ENCODE results near the gene ZC3H15. TPM values are rescaled to one million over a fixed set of nuclear protein-coding genes. Genes with fewer than 3 reads are reported as not detected.
"Not testable (repeated sequence)": the region's sequence is repeated elsewhere in the genome, so short reads cannot be mapped to it uniquely, and the experiment has no call there.

Gene ZC3H15
- total RNA-seq, 1 experiment from 2014 or later = 98.1 TPM

DNA sequence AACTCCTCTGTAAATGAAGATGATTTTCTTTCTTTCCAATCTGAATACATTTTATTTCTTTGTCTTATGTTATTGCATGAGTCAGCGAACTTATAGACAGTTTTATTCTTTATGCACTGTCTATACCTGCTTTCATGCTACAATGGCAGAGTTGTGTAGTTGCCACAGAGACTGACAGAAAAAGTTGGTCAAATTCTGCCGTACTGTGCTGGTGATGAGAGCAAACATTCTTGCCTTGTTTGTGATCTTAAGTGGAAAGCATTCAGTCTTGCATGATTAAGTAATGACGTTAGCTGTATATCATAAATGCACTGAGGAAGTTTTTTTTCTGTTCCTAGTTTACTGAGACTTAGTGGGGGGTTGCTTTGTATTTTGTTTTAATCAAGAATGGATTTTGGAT lies 32.9 kb downstream of the ZC3H15 start:
- H3K27ac Mint-ChIP-seq (ENCODE audit: unreplicated experiment) = no peak overlapping the region
- no TSS peak for BruUV-seq (replicated peaks)
- intact Hi-C loops (cut with micrococcal nuclease; ENCODE audit: unreplicated experiment) = no loop called here
- ChIA-PET CTCF (no interaction called here), POLR2A (no interaction called here)
- no peak for DNase-seq
- H3K27me3 Mint-ChIP-seq (ENCODE audit: insufficient read depth, unreplicated experiment) = no peaks in the 10 kb centered on the region
- no peaks in the 10 kb centered on the region for H3K9me3 Mint-ChIP-seq (ENCODE audit: unreplicated experiment)
- H3K9me3 ChIP-seq = no peaks in the 10 kb centered on the region
- H3K4me1 Mint-ChIP-seq (ENCODE audit: low read depth, unreplicated experiment) = peaks cover 7% of the 10 kb centered on the region
- no peaks in the 10 kb centered on the region for H3K4me1 ChIP-seq
- peaks cover 23% of the 10 kb centered on the region for H3K36me3 Mint-ChIP-seq (ENCODE audit: insufficient read depth, unreplicated experiment)
- no peak overlapping the region for H3K4me3 Mint-ChIP-seq (ENCODE audit: unreplicated experiment)
- TF ChIP-seq, protein P1, sequence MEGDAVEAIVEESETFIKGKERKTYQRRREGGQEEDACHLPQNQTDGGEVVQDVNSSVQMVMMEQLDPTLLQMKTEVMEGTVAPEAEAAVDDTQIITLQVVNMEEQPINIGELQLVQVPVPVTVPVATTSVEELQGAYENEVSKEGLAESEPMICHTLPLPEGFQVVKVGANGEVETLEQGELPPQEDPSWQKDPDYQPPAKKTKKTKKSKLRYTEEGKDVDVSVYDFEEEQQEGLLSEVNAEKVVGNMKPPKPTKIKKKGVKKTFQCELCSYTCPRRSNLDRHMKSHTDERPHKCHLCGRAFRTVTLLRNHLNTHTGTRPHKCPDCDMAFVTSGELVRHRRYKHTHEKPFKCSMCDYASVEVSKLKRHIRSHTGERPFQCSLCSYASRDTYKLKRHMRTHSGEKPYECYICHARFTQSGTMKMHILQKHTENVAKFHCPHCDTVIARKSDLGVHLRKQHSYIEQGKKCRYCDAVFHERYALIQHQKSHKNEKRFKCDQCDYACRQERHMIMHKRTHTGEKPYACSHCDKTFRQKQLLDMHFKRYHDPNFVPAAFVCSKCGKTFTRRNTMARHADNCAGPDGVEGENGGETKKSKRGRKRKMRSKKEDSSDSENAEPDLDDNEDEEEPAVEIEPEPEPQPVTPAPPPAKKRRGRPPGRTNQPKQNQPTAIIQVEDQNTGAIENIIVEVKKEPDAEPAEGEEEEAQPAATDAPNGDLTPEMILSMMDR (IDR thresholded peaks at IDR 0.05; ENCODE audit: insufficient read depth in 1 of 2, low read depth in 1 of 2, low read length in 1 of 2, severe bottlenecking in 1 of 2, unreplicated experiment in 1 of 2) = no peak
- H3K36me3 ChIP-seq (ENCODE audit: control insufficient read depth, insufficient read depth, low read length) = no peaks in the 10 kb centered on the region
- no peak overlapping the region for H3K4me3 ChIP-seq (ENCODE audit: low read depth, low read length)
- no peaks in the 10 kb centered on the region for H3K27me3 ChIP-seq (replicated peaks; ENCODE audit: control insufficient read depth, insufficient read depth, low read length)

DNA sequence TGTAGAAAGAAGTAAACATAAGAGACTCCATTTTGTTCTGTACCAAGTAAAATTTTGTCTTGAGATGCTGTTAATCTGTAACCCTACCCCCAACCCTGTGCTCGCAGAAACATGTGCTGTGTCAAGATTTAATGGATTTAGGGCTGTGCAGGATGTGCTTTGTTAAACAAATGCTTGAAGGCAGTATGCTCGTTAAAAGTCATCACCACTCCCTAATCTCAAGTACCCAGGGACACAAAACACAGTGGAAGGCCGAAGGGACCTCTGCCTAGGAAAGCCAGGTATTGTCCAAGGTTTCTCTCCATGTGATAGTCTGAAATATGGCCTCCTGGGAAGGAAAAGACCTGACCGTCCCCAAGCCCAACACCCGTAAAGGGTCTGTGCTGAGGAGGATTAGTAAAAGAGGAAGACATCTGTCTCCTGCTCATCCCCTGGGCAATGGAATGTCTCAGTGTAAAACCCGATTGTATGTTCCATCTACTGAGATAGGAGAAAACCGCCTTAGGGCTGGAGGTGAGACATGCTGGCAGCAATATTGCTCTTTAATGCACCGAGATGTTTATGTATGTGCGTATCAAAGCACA lies 35.6 kb downstream of the ZC3H15 start:
- H3K4me3 Mint-ChIP-seq (ENCODE audit: unreplicated experiment); H3K4me1 Mint-ChIP-seq (ENCODE audit: low read depth, unreplicated experiment); H3K27ac Mint-ChIP-seq (ENCODE audit: unreplicated experiment); H3K27me3 Mint-ChIP-seq (ENCODE audit: insufficient read depth, unreplicated experiment); DNase-seq; BruUV-seq (replicated peaks); CTCF ChIA-PET; H3K36me3 ChIP-seq (ENCODE audit: control insufficient read depth, insufficient read depth, low read length); H3K4me1 ChIP-seq; H3K27me3 ChIP-seq (replicated peaks; ENCODE audit: control insufficient read depth, insufficient read depth, low read length); H3K9me3 Mint-ChIP-seq (ENCODE audit: unreplicated experiment); intact Hi-C loops (cut with micrococcal nuclease; ENCODE audit: unreplicated experiment); H3K4me3 ChIP-seq (ENCODE audit: low read depth, low read length); H3K9me3 ChIP-seq: not testable (repeated sequence)
- POLR2A ChIA-PET = interaction anchor here (1.5 kb wide), 1 partner anchor 68 kb away, joined by 5 read pairs; no protein-coding TSS in a partner anchor
- peaks cover 21% of the 10 kb centered on the region for H3K36me3 Mint-ChIP-seq (ENCODE audit: insufficient read depth, unreplicated experiment)

DNA sequence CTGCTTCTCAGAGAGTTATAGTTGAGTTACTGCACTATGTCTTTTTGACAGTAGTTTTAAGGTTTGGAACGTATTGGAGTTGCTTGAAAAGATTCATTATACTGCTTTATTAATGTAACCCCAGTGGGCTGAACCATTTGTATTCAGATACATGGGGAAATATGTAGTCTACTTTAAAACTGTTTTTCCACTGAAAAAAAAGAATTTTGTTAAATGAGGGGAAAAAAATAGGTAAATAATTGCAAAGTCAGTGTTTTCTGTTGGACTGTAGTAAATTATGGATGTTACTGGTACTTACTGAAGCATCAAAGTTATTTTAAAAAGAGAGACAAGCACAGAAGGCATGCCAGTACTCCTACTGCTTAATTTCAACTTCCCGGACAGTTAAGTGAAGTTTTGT lies 36.4 kb downstream of the ZC3H15 start:
- POLR2A ChIA-PET = no interaction called here
- no peaks in the 10 kb centered on the region for H3K27me3 Mint-ChIP-seq (ENCODE audit: insufficient read depth, unreplicated experiment)
- no peak overlapping the region for H3K4me3 Mint-ChIP-seq (ENCODE audit: unreplicated experiment)
- Histone ChIP-seq H3K4me3 (ENCODE audit: low read depth, low read length) (no peak overlapping the region), H3K4me1 (no peaks in the 10 kb centered on the region), H3K27me3 (replicated peaks; ENCODE audit: control insufficient read depth, insufficient read depth, low read length) (no peaks in the 10 kb centered on the region), H3K9me3 (no peaks in the 10 kb centered on the region), H3K36me3 (ENCODE audit: control insufficient read depth, insufficient read depth, low read length) (no peaks in the 10 kb centered on the region)
- BruUV-seq (replicated peaks) = no TSS peak
- TF ChIP-seq, protein P1 (IDR thresholded peaks at IDR 0.05; ENCODE audit: insufficient read depth in 1 of 2, low read depth in 1 of 2, low read length in 1 of 2, severe bottlenecking in 1 of 2, unreplicated experiment in 1 of 2) = no peak
- H3K27ac Mint-ChIP-seq (ENCODE audit: unreplicated experiment) = no peak overlapping the region
- DNase-seq = no peak
- CTCF ChIA-PET = no interaction called here
- no peaks in the 10 kb centered on the region for H3K9me3 Mint-ChIP-seq (ENCODE audit: unreplicated experiment)
- H3K4me1 Mint-ChIP-seq (ENCODE audit: low read depth, unreplicated experiment) = peaks cover 7% of the 10 kb centered on the region
- H3K36me3 Mint-ChIP-seq (ENCODE audit: insufficient read depth, unreplicated experiment) = peaks cover 21% of the 10 kb centered on the region
- intact Hi-C loops (cut with micrococcal nuclease; ENCODE audit: unreplicated experiment) = no loop called here

DNA sequence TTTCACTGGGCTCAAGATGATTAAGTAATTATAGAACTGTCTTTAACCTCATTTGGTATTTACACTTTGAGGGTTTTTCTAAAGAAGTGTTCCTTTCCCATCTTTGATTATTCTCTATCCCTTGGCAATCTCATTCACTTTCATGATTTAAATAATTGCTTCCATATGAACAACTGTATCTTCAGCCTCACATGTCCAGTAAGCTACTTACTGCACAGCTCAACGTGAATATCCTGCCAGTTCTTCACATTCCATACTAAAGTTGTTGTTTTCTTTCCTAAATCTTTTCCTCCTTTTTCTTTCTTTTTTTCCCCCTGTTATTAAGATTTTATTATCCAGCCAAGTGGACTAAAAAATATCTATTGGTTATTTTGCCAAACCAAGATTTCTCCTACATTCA lies 37.7 kb downstream of the ZC3H15 start:
- CTCF ChIA-PET = no interaction called here
- Histone ChIP-seq H3K4me3 (ENCODE audit: low read depth, low read length) (no peak overlapping the region), H3K4me1 (no peaks in the 10 kb centered on the region), H3K36me3 (ENCODE audit: control insufficient read depth, insufficient read depth, low read length) (no peaks in the 10 kb centered on the region), H3K27me3 (replicated peaks; ENCODE audit: control insufficient read depth, insufficient read depth, low read length) (no peaks in the 10 kb centered on the region), H3K9me3 (no peaks in the 10 kb centered on the region)
- Mint-ChIP-seq H3K27ac (ENCODE audit: unreplicated experiment) (no peak overlapping the region), H3K4me3 (ENCODE audit: unreplicated experiment) (no peak overlapping the region), H3K9me3 (ENCODE audit: unreplicated experiment) (no peaks in the 10 kb centered on the region), H3K27me3 (ENCODE audit: insufficient read depth, unreplicated experiment) (no peaks in the 10 kb centered on the region), H3K4me1 (ENCODE audit: low read depth, unreplicated experiment) (peaks cover 7% of the 10 kb centered on the region), H3K36me3 (ENCODE audit: insufficient read depth, unreplicated experiment) (peaks cover 11% of the 10 kb centered on the region)
- DNase-seq = no peak
- POLR2A ChIA-PET = no interaction called here
- TF ChIP-seq, protein P1 (IDR thresholded peaks at IDR 0.05; ENCODE audit: insufficient read depth in 1 of 2, low read depth in 1 of 2, low read length in 1 of 2, severe bottlenecking in 1 of 2, unreplicated experiment in 1 of 2) = no peak
- BruUV-seq (replicated peaks) = no TSS peak
- intact Hi-C loops (cut with micrococcal nuclease; ENCODE audit: unreplicated experiment) = no loop called here
